Fibroblast of peridontal ligament (primary cell): ENCODE measurements around the gene ALDH1B1.

ENCODE experiments used
- DNase-seq: peaks from one replicate; pipeline ENCODE4 v3.0.0-alpha.2; 2010; ENCODE audit errors: extremely low read depth

Gene ALDH1B1

GRCh38 chr9:38392235-38393127, at the start of gene ALDH1B1:
Gene ALDH1B1 (plus strand): TSS chr9:38392702. CDS start chr9:38395749, 3,047 bp downstream.
- peak; percentile 70 for DNase-seq

GRCh38 chr9:38343037-38343436, 49.5 kb upstream of the ALDH1B1 start:
- DNase-seq = no peak

GRCh38 chr9:38343552-38343951, 49.0 kb upstream of the ALDH1B1 start:
- no peak for DNase-seq

GRCh38 chr9:38344566-38345324, 47.8 kb upstream of the ALDH1B1 start:
- no peak for DNase-seq

- no peak for DNase-seq
Measured at GRCh38 chr9:38345851-38346755, 46.4 kb upstream of the ALDH1B1 start.

- DNase-seq = no peak
Measured at GRCh38 chr9:38346811-38347210, 45.7 kb upstream of the ALDH1B1 start.

GRCh38 chr9:38347271-38347671, 45.2 kb upstream of the ALDH1B1 start:
- no peak for DNase-seq

- DNase-seq = no peak
Measured at GRCh38 chr9:38347946-38348345, 44.6 kb upstream of the ALDH1B1 start.

GRCh38 chr9:38350529-38350928, 42.0 kb upstream of the ALDH1B1 start:
- DNase-seq = no peak

- no peak for DNase-seq
Measured at GRCh38 chr9:38352530-38353328, 39.8 kb upstream of the ALDH1B1 start.

GRCh38 chr9:38355115-38355514, 37.4 kb upstream of the ALDH1B1 start:
- no peak for DNase-seq

GRCh38 chr9:38355517-38356120, 36.9 kb upstream of the ALDH1B1 start:
- no peak for DNase-seq

- DNase-seq = no peak
Measured at GRCh38 chr9:38356851-38357250, 35.7 kb upstream of the ALDH1B1 start.

GRCh38 chr9:38357350-38358114, 35.0 kb upstream of the ALDH1B1 start:
- no peak for DNase-seq

GRCh38 chr9:38358390-38359296, 33.9 kb upstream of the ALDH1B1 start:
- no peak for DNase-seq

GRCh38 chr9:38359297-38359653, 33.2 kb upstream of the ALDH1B1 start:
- no peak for DNase-seq

- peak; percentile 49 for DNase-seq
Measured at GRCh38 chr9:38359689-38360385, 32.7 kb upstream of the ALDH1B1 start.

- no peak for DNase-seq
Measured at GRCh38 chr9:38360839-38361472, 31.5 kb upstream of the ALDH1B1 start.
